ENCODE results near the gene FAM167B.
A peak's percentile ranks its signal among the peaks of the same experiment; 100 is the strongest.

The FAM167B gene

GRCh38 chr1:32246888-32247273, at the start of gene FAM167B:
Gene FAM167B, plus strand, starts transcription at chr1:32247222. Its CDS starts 200 bp downstream, at chr1:32247422.
- DNase-seq = no peak

GRCh38 chr1:32197837-32198236, 49.2 kb upstream of the FAM167B start:
- peak; percentile 13 to 40 for DNase-seq

- no peak for DNase-seq
Observed at GRCh38 chr1:32198237-32199042, 48.6 kb upstream of the FAM167B start.

GRCh38 chr1:32199043-32199716, 47.8 kb upstream of the FAM167B start:
- DNase-seq = no peak

- DNase-seq = peak; percentile 30 to 70
Observed at GRCh38 chr1:32199717-32200072, 47.3 kb upstream of the FAM167B start.

- DNase-seq = peak; percentile 59 to 77
Observed at GRCh38 chr1:32200226-32201010, 46.6 kb upstream of the FAM167B start, which contains the start of gene CCDC28B. Gene CCDC28B, plus strand, starts transcription at chr1:32200595. Its CDS starts 1,341 bp downstream, at chr1:32201936.

GRCh38 chr1:32201011-32201855, 45.8 kb upstream of the FAM167B start:
- peak; percentile 7 to 51 for DNase-seq

- DNase-seq = no peak
Observed at GRCh38 chr1:32204943-32205361, 42.1 kb upstream of the FAM167B start.

GRCh38 chr1:32205401-32206370, 41.3 kb upstream of the FAM167B start, which contains the start of gene IQCC:
Gene IQCC, plus strand, starts transcription at chr1:32205671. Its CDS starts 11 bp downstream, at chr1:32205682.
- DNase-seq = peak; percentile 96 to 97

GRCh38 chr1:32208469-32208868, 38.6 kb upstream of the FAM167B start:
- DNase-seq = no peak

GRCh38 chr1:32208891-32209328, 38.1 kb upstream of the FAM167B start, which contains the start of gene DCDC2B:
Gene DCDC2B, plus strand, starts transcription at chr1:32209089. Its CDS starts 5 bp downstream, at chr1:32209094.
- peak; percentile 96 to 98 for DNase-seq

- DNase-seq = peak; percentile 75 to 82
Observed at GRCh38 chr1:32215629-32216480, 31.2 kb upstream of the FAM167B start.

GRCh38 chr1:32216566-32216965, 30.5 kb upstream of the FAM167B start:
- no peak for DNase-seq

GRCh38 chr1:32219022-32219421, 28.0 kb upstream of the FAM167B start:
- no peak for DNase-seq

GRCh38 chr1:32220746-32221580, 26.1 kb upstream of the FAM167B start:
- no peak for DNase-seq

- no peak for DNase-seq
Observed at GRCh38 chr1:32221581-32221979, 25.4 kb upstream of the FAM167B start.

GRCh38 chr1:32221980-32222755, 24.9 kb upstream of the FAM167B start, which contains the start of the genes EIF3I and TMEM234:
Gene EIF3I, plus strand, starts transcription at chr1:32222407. Its CDS starts 35 bp downstream, at chr1:32222442.
Gene TMEM234, minus strand, starts transcription at chr1:32222353. Its CDS starts 31 bp downstream, at chr1:32222322.
- peak; percentile 95 to 96 for DNase-seq

- DNase-seq = no peak
Observed at GRCh38 chr1:32223683-32224082, 23.3 kb upstream of the FAM167B start.

All from SHP77 (cell line).